ENCODE measurements around the gene DMC1.

GRCh38 chr22:38491707-38492348 is 78.2 kb downstream of the DMC1 start:
- no peak for TF ChIP-seq POLR2A (IDR thresholded peaks at IDR 0.05)
- no peak for TF ChIP-seq CTCF (IDR thresholded peaks at IDR 0.05)

Measured in esophagus squamous epithelium (tissue), 4 donors.